ENCODE measurements around the gene TSPEAR.
"Not testable (repeated sequence)": the region's sequence is repeated elsewhere in the genome, so short reads cannot be mapped to it uniquely, and the experiment has no call there.

TSPEAR gene

DNA sequence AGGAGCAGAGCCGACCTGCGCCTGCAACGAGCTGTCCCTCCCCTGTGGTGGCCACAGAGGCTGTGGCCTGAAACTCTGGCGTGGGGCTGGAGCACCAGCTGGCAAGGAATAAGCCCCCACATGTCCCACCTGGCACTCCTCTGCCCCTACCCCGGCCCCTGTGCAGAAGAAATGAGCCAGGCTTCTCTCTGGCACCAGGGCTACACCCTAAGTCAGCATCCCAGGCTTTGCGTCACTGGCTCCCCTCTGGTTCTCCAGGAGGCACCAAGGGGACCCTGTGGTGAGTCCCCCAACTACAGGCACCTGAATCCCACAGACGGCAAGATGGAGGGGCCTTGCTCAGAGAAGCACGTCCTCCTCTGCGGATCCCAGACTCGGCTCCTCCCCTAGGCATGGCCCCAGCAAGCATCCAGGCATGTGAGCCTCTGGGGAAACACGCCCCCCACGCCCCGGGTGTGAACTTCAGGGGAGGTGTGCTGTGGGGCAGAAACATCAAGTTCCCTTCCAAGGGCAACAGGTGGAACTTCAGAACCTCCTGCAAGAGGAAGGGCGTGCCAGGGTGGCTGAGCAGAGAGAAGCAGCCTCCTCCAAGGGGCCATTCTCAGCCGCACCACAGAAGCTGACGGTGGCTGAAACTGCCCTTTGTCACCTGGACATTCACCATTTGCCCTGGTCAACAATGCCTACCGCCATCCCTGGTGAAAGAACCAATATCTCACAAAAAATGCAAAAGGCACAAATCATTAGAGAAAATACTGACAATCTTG is 108.1 kb downstream of the TSPEAR start:
- no peaks in the 10 kb centered on the region for H3K36me3 Mint-ChIP-seq (ENCODE audit: low read depth)
- H3K4me1 Mint-ChIP-seq (ENCODE audit: low read depth), result no peaks in the 10 kb centered on the region
- no peak overlapping the region for H3K4me3 Mint-ChIP-seq
- H3K27ac Mint-ChIP-seq, result no peak overlapping the region
- peaks cover 11% of the 10 kb centered on the region for H3K9me3 Mint-ChIP-seq
- H3K27me3 Mint-ChIP-seq, result peaks cover 11% of the 10 kb centered on the region

DNA sequence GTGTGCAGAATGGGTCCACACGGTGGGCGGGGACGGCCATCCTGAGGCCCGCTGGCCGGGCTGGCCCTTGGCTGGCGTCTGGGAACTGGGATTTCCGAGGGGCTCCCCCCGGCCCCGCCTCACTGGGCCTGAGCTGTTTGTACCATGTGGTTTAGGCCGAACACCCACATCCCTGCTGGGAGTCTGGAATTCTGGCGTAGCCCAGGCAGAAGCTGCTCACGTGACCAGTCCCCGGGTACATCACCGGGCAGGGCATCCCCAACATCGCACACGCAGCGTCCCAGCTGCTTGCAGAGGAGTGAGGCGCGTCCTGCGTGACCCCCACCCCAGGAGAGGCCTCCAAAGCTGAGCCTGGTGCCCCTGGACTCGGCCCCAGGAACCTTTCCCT is 108.9 kb downstream of the TSPEAR start:
- Mint-ChIP-seq H3K9me3 (peaks cover 7% of the 10 kb centered on the region), H3K36me3 (ENCODE audit: low read depth) (no peaks in the 10 kb centered on the region), H3K4me1 (ENCODE audit: low read depth) (no peaks in the 10 kb centered on the region), H3K27me3 (peaks cover 11% of the 10 kb centered on the region), H3K4me3 (no peak overlapping the region), H3K27ac (no peak overlapping the region)

DNA sequence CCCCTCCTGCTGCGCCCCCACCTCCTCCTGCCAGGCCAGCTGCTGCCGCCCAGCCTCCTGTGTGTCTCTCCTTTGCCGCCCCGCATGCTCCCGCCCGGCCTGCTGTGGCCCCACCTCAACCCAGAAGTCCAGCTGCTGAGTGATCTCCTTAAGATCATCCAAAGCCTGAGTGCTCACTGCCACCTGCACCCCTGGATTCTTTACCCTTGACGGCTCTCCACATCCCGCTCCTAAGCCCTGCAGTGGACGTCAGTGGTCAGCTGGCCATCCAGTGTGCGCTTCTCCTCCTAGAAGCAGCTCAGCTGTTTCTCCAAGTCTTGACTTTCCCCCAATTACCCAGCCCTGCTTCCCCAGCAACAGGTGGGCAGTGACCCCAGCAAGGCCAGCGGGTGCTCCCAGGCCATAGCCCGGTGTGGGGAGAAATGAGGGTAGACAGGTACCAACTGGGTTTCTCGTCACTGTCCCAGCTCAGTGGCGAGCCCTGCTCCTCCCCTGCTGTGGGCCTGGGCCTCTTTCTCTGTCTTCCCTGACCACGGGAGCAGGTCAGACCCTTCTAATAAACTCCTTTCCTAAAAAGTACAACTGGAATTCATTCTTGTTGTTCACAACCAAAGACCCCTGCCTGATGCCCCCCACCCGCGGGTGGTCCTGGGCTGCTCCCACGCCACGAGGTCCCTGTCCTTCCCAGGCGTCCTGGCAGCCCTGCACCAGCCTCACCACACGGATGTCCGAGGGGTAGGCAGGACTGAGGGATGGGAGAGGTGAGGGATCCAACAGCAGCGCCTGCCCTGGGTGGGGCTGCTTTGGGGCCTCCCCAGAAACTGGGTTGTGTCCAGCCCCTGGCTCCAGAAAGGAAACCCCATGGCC is 109.5 kb downstream of the TSPEAR start:
- H3K27ac Mint-ChIP-seq, result no peak overlapping the region
- no peaks in the 10 kb centered on the region for H3K4me1 Mint-ChIP-seq (ENCODE audit: low read depth)
- no peaks in the 10 kb centered on the region for H3K36me3 Mint-ChIP-seq (ENCODE audit: low read depth)
- no peak overlapping the region for H3K4me3 Mint-ChIP-seq
- peaks cover 11% of the 10 kb centered on the region for H3K27me3 Mint-ChIP-seq
- H3K9me3 Mint-ChIP-seq, result peaks cover 6% of the 10 kb centered on the region

DNA sequence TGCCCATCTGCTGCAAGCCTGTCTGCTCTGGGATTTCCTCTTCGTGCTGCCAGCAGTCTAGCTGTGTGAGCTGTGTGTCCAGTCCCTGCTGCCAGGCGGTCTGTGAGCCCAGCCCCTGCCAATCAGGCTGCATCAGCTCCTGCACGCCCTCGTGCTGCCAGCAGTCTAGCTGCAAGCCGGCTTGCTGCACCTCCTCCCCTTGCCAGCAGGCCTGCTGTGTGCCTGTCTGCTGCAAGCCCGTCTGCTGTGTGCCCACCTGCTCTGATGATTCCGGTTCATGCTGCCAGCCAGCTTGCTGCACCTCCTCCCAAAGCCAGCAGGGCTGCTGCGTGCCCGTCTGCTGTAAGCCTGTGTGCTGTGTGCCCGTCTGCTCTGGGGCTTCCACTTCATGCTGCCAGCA is 110.3 kb downstream of the TSPEAR start:
- peaks cover 11% of the 10 kb centered on the region for H3K27me3 Mint-ChIP-seq

DNA sequence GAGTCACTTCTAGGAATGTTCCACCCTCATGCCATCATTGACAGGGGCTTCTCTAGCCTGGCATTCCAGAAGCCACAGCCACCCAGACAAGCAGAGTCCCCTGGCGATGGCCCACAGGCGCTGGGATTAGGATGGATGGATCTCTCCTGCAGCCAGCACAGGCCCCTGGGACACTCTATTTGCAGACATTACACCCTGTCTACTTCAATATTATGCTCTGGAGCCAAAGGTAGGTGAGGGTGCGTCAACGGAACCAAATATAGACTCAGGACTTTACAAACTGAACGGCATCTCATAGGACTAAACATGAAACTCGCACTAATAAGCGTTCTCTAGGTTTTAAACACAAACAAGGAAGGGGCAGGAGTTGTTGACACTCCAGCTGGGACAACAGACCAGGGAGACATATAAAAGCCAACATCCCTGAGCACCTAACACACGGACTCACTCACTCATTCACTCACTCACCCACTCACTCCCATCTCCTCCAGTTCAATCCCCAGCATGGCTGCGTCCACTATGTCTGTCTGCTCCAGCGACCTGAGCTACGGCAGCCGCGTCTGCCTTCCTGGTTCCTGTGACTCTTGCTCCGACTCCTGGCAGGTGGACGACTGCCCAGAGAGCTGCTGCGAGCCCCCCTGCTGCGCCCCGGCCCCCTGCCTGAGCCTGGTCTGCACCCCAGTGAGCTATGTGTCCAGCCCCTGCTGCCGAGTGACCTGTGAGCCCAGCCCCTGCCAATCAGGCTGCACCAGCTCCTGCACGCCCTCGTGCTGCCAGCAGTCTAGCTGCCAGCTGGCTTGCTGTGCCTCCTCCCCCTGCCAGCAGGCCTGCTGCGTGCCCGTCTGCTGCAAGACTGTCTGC is 111.0 kb downstream of the TSPEAR start, which contains the start of gene KRTAP10-7:
TSS of gene KRTAP10-7 (plus strand) at position 480 of the 861 bp plus-strand sequence. CDS start at position 505, 25 bp downstream.
- H3K4me1 Mint-ChIP-seq (ENCODE audit: low read depth); H3K36me3 Mint-ChIP-seq (ENCODE audit: low read depth); H3K27ac Mint-ChIP-seq; H3K4me3 Mint-ChIP-seq; H3K9me3 Mint-ChIP-seq: not testable (repeated sequence)
- peaks cover 11% of the 10 kb centered on the region for H3K27me3 Mint-ChIP-seq

More for the DNA sequence above, 110.3 kb downstream of the TSPEAR start:
- not testable (repeated sequence) for H3K36me3 Mint-ChIP-seq (ENCODE audit: low read depth); H3K9me3 Mint-ChIP-seq; H3K4me1 Mint-ChIP-seq (ENCODE audit: low read depth); H3K4me3 Mint-ChIP-seq; H3K27ac Mint-ChIP-seq

DNA sequence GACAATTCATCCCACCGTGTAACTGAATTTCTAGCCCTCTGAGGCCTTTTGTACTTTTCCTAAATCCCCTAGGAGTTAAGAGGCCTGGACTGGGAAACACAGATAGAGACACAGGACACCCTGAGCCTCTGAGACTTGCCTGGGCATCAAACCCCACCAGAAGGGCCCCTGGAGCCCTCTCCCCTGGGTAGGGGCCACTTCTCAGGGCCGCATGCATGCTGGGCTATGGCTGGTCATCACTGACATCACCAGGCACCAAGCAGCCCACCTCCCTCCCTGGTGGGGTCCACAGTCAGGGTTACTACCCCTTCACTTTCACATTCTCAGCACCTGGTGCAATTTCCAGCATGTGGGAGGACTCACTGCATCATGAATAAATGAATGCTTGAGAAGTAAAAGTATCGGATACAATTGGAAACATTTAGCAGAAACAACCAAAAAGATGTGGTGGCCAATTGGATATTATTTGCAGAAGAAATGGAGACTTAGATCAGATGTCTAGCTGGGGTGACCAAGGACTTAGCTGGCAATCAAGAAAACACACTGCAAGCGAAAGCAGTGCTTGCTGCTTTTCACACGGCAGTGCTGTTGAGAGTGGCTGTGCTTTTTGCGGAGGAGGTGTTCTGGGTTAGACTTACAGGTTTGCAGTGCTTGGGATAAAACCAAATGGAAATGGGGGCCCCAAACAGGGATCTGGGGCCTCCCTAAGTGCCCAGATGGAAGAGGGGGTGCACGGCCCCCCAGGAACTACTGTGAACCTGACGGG is 111.9 kb downstream of the TSPEAR start:
- H3K4me3 Mint-ChIP-seq, result no peak overlapping the region
- no peaks in the 10 kb centered on the region for H3K36me3 Mint-ChIP-seq (ENCODE audit: low read depth)
- no peak overlapping the region for H3K27ac Mint-ChIP-seq
- H3K27me3 Mint-ChIP-seq, result peaks cover 5% of the 10 kb centered on the region
- H3K4me1 Mint-ChIP-seq (ENCODE audit: low read depth), result no peaks in the 10 kb centered on the region
- peaks cover 6% of the 10 kb centered on the region for H3K9me3 Mint-ChIP-seq

DNA sequence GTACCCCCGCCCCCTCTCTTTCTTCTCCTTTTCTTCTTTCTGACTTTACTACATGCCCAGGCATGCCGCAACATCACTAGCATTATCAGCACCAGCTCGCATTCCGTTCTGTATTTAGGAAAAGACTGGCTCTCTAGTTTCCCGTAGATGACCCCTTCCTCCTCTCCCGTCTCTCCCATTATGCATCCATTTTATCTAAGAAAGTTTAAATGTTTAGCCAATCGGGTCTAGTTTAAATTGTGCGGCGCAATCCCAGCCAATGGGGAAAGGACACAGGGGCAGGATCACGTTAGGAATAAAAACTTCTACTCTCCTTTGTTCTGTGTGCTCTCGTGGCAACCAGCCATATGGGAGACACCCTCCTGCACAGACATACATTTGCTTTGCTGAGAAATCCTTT is 113.3 kb downstream of the TSPEAR start:
- no peak overlapping the region for H3K27ac Mint-ChIP-seq
- no peaks in the 10 kb centered on the region for H3K36me3 Mint-ChIP-seq (ENCODE audit: low read depth)
- peaks cover 6% of the 10 kb centered on the region for H3K9me3 Mint-ChIP-seq
- no peaks in the 10 kb centered on the region for H3K4me1 Mint-ChIP-seq (ENCODE audit: low read depth)
- peaks cover 5% of the 10 kb centered on the region for H3K27me3 Mint-ChIP-seq
- no peak overlapping the region for H3K4me3 Mint-ChIP-seq

DNA sequence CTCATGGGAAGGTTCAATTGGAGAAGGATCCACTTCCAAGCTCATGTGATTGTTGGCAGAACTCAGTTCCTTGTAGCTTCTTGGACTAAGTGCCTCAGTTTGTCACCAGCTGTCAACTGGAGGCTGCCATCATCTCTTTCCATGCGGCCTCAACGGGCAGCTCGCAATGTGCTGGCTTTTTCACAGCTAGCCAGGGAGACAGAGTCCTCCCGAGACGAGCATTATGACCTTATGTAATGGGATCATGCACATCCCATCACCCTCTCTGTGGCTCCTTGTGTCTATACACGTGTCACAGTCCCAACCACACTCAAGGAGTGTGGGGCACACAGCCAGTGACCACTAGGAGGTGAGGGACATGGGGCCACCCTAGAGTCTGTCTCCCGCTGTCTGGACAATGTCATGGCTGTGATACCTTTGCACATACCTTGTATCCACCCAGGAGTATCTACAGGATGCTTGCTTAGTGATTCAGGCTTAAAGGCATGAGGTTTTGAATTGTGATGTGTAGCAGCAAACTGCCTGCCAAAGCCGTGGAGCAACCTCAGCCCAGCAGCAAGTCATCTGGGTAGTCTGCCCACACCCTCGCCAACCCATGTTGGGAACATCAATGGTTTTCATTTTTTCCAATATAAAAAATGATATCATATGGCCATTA is 115.2 kb downstream of the TSPEAR start:
- no peaks in the 10 kb centered on the region for H3K36me3 Mint-ChIP-seq (ENCODE audit: low read depth)

DNA sequence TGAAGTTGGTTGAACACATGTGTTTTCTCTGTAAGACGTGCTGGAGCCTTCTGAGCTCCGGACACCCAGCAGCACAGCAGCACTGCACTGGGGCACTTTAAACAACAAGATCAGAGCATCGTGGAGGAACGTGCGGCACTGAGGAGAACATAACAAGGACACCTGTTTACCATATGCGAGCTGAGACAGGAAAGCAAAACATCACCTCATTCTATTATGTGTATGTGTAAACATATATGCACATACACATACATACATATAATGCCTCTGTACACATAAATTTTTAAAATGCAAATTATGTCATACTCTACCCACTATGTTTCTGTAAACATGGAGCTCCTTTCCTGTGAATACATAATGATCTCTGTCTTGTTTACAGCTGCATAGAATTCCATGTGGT is 115.8 kb downstream of the TSPEAR start:
- H3K4me3 Mint-ChIP-seq, result no peak overlapping the region
- peaks cover 5% of the 10 kb centered on the region for H3K27me3 Mint-ChIP-seq
- peaks cover 6% of the 10 kb centered on the region for H3K9me3 Mint-ChIP-seq
- H3K4me1 Mint-ChIP-seq (ENCODE audit: low read depth), result no peaks in the 10 kb centered on the region
- no peaks in the 10 kb centered on the region for H3K36me3 Mint-ChIP-seq (ENCODE audit: low read depth)
- no peak overlapping the region for H3K27ac Mint-ChIP-seq

More for the DNA sequence above, 115.2 kb downstream of the TSPEAR start:
- H3K27me3 Mint-ChIP-seq, result peaks cover 5% of the 10 kb centered on the region
- no peaks in the 10 kb centered on the region for H3K4me1 Mint-ChIP-seq (ENCODE audit: low read depth)
- no peak overlapping the region for H3K27ac Mint-ChIP-seq
- no peak overlapping the region for H3K4me3 Mint-ChIP-seq
- peaks cover 6% of the 10 kb centered on the region for H3K9me3 Mint-ChIP-seq

DNA sequence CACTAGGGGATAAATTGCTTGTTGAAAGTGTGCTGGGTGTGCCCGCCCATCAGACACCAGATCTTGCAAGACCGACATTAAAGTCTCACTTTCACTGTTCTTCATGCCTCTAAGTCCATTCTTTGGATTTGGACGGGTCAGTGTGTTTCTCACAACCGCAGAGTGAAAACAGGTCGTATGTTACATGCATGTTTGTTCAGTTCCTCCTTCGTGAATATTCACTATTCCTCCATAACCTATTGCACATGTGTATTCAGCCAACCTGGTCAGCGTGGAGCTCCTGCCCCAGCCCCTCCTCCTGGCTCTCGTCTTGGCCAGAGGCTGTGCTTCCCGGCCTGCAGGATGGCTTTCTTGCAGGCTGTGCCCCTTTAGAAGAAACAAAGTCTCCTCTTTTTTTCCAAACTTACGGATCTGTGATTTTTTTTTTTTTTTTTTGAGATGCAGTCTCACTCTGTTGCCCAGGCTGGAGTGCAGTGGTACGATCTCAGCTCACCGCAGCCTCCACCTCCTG is 116.9 kb downstream of the TSPEAR start:
- Mint-ChIP-seq H3K36me3 (ENCODE audit: low read depth) (no peaks in the 10 kb centered on the region), H3K4me3 (no peak overlapping the region), H3K27me3 (peaks cover 6% of the 10 kb centered on the region), H3K4me1 (ENCODE audit: low read depth) (no peaks in the 10 kb centered on the region), H3K9me3 (peaks cover 6% of the 10 kb centered on the region), H3K27ac (peak overlapping the region; percentile 0)

DNA sequence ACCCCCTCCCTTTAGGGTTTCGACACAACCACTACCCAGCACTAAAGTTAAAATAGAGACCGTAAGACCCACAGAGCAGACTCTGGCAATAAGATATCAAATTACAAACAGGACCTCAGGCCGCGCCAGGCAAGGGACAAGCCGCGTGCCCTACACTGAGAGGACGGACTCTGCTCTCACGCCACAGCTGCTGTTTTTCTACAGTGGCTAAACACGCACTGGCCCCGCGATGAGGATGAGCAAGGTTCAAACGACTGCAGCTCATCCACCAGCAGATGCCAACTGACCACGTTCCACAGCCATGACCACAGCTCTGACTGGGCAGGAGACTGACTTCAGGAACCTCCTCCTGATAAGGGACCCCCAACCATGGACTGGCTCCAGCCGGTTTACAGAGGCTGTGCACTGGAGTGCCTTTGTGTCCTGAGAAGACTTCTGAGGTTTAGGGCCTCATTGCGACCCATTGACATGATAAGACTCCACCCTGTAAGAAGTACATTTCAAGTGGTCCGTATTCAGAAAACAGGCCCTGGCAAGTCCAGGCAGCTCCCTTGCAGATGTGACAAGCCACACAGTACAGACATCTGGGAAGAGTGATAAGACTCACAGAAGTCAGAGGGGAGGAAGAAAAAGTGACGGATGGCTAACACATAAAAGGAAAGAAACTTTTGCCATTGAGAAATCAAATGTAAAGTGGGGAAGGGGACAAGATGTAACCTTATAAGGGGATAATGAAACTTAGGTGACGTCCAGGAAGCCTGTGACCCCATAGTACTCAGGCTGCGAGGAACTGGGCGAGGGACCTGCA is 117.6 kb downstream of the TSPEAR start:
- Mint-ChIP-seq H3K27ac (peak overlapping the region; percentile 0), H3K27me3 (peaks cover 8% of the 10 kb centered on the region), H3K9me3 (peaks cover 5% of the 10 kb centered on the region), H3K36me3 (ENCODE audit: low read depth) (no peaks in the 10 kb centered on the region), H3K4me3 (no peak overlapping the region), H3K4me1 (ENCODE audit: low read depth) (no peaks in the 10 kb centered on the region)

DNA sequence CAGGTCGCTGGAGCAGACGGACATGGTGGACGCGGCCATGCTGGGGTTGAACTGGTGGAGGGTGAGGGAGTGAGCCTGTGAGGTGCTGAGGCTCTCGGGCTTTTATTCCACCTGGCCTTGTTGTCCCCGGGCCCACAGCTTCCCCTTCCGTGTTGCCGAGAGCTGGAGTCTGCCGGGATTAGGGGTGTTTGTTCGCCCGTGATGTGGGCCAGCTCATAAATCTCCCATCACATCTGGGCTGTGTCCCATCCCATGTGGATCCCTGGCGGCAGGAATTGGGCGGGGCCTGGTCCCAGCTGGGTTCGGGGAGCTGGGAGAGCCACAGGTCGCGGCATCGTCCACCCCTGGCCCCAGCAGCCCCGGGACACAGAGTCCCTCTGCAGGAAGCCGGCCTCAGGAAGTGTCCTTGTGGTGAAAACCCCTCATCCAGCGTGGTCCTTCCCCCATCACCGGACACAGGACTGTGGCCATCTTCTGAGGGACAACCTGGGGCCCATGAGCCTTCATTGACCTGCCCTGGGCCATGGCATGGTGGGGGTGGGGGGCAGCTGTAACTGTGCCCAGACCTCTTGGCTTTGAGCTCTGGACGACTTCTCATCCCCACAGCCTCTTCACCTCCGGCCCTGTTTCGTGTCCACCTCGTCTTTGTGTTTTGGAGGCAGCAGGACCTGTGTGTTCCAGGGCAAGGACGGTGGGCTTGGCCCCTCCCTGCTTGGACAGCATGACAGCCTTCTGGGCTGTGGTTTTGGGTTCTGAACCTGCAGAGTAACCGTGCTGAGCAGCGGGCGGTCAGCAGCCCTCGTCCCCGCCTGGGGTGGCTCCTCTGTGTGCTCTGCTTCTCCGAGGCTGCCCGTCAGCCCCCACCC is 118.7 kb downstream of the TSPEAR start, which contains the start of gene KRTAP10-6:
TSS of gene KRTAP10-6 (minus strand) at position 60 of the 866 bp plus-strand sequence. CDS start at position 39, 21 bp downstream.
- H3K27me3 Mint-ChIP-seq, result peaks cover 4% of the 10 kb centered on the region
- H3K4me3 Mint-ChIP-seq, result no peak within 1 kb of the TSS
- no peaks in the 10 kb centered on the region for H3K9me3 Mint-ChIP-seq
- no peak within 1 kb of the TSS for H3K27ac Mint-ChIP-seq
- H3K4me1 Mint-ChIP-seq (ENCODE audit: low read depth), result no peaks in the 10 kb centered on the region
- no peaks in the 10 kb centered on the region for H3K36me3 Mint-ChIP-seq (ENCODE audit: low read depth)

All from stimulated activated naive CD8-positive, alpha-beta T cell treated with anti-CD3 and anti-CD28 coated beads, Interleukin-15, Interleukin-2, amounts not matched to agents 100 ng/mL and 50 ng/mL, for 24 hours (primary cell).